Liver (tissue), 9 donors: ENCODE measurements around the gene EPB41L2. TPM values are rescaled to one million over a fixed set of nuclear protein-coding genes. Genes with fewer than 3 reads are reported as not detected.

ENCODE experiments used
- DNase-seq: peaks from one replicate; pipeline ENCODE4 v3.0.0-alpha.2; 2017; ENCODE audit warnings: low spot score
- H3K27ac ChIP-seq, 2 donors: one replicate each; pipeline ENCODE4 v1.7.0; 2013; ENCODE audit warnings: inconsistent platforms in 2 of 2, low read length in 2 of 2, control low read depth in 1 of 2, low read depth in 1 of 2, mild to moderate bottlenecking in 1 of 2
- H3K27me3 ChIP-seq, 4 donors: one replicate each; pipeline versions ENCODE4 v1.6.1 to v1.7.0; 2013; ENCODE audit warnings: low read length in 3 of 4, inconsistent platforms in 1 of 4, mild to moderate bottlenecking in 1 of 4, moderate library complexity in 1 of 4; ENCODE audit not compliant: control insufficient read depth in 4 of 4, insufficient read depth in 4 of 4
- H3K36me3 ChIP-seq, 4 donors: one replicate each; pipeline versions ENCODE4 v1.6.1 to v1.7.0; 2013; ENCODE audit warnings: low read length in 3 of 4, mild to moderate bottlenecking in 3 of 4, low read depth in 1 of 4, moderate library complexity in 1 of 4; ENCODE audit not compliant: control insufficient read depth in 4 of 4, insufficient read depth in 3 of 4
- H3K4me1 ChIP-seq, 4 donors: one replicate each; pipeline versions ENCODE4 v1.6.1 to v1.7.0; 2013; ENCODE audit warnings: low read length in 3 of 4, mild to moderate bottlenecking in 3 of 4, moderate library complexity in 1 of 4; ENCODE audit not compliant: control insufficient read depth in 4 of 4, insufficient read depth in 4 of 4
- H3K4me3 ChIP-seq, 3 donors: one replicate each; pipeline versions ENCODE4 v1.6.1 to v1.7.0; 2013; ENCODE audit warnings: low read length in 3 of 3, control low read depth in 1 of 3, low read depth in 1 of 3, mild to moderate bottlenecking in 1 of 3
- H3K9ac ChIP-seq, 2 donors: one replicate each; pipeline ENCODE4 v1.7.0; 2013; ENCODE audit warnings: low read length in 2 of 2, mild to moderate bottlenecking in 2 of 2, moderate library complexity in 2 of 2, control low read depth in 1 of 2, low read depth in 1 of 2
- H3K9me3 ChIP-seq, 4 donors: one replicate each; pipeline versions ENCODE4 v1.6.1 to v1.7.0; 2013; ENCODE audit warnings: low read length in 3 of 4; ENCODE audit not compliant: control insufficient read depth in 4 of 4
- ATF3 ChIP-seq: IDR thresholded peaks from 2 replicates; pipeline ENCODE4 v1.6.1; 2016; ENCODE audit warnings: antibody characterized with exemption
- CTCF ChIP-seq: fragments of 150-350 bp; IDR thresholded peaks from 2 replicates; pipeline ENCODE4 v1.5.1; 2017; ENCODE audit warnings: improper control_type of control experiment, low read depth, low read length; ENCODE audit not compliant: missing input control
- EGR1 ChIP-seq, 2 donors: IDR thresholded peaks; 2 replicates each; pipeline ENCODE4 v1.6.1; 2016 to 2018; ENCODE audit warnings: antibody characterized with exemption in 2 of 2, low read depth in 2 of 2
- FOXA1 ChIP-seq: IDR thresholded peaks from 2 replicates; pipeline ENCODE4 v1.6.1; 2016; ENCODE audit warnings: antibody characterized with exemption
- FOXA2 ChIP-seq: IDR thresholded peaks from 2 replicates; pipeline ENCODE4 v1.6.1; 2016; ENCODE audit warnings: antibody characterized with exemption
- GABPA ChIP-seq, 2 donors: IDR thresholded peaks in 1 of 2; conservative IDR thresholded peaks in 1 of 2; 2 replicates each; pipeline ENCODE4 v1.6.1; 2016; ENCODE audit warnings: antibody characterized with exemption in 2 of 2, mild to moderate bottlenecking in 1 of 2, moderate library complexity in 1 of 2
- HNF4A ChIP-seq, 2 donors: conservative IDR thresholded peaks; 2 replicates each; pipeline ENCODE4 v1.6.1; 2016; ENCODE audit warnings: antibody characterized with exemption in 2 of 2, mild to moderate bottlenecking in 2 of 2
- HNF4G ChIP-seq: IDR thresholded peaks from 2 replicates; pipeline ENCODE4 v1.6.1; 2016; ENCODE audit warnings: antibody characterized with exemption
- JUND ChIP-seq, 2 donors: IDR thresholded peaks; 2 replicates each; pipeline ENCODE4 v1.6.1; 2016; ENCODE audit warnings: antibody characterized with exemption in 2 of 2
- MAX ChIP-seq: IDR thresholded peaks from 2 replicates; pipeline ENCODE4 v1.6.1; 2016; ENCODE audit warnings: antibody characterized with exemption
- NR2F2 ChIP-seq: IDR thresholded peaks from 2 replicates; pipeline ENCODE4 v1.6.1; 2016; ENCODE audit warnings: antibody characterized with exemption
- RAD21 ChIP-seq, 2 donors: IDR thresholded peaks; 2 replicates each; pipeline ENCODE4 v1.6.1; 2016; ENCODE audit warnings: antibody characterized with exemption in 2 of 2, mild to moderate bottlenecking in 2 of 2
- RXRA ChIP-seq, 2 donors: IDR thresholded peaks; 2 replicates each; pipeline ENCODE4 v1.6.1; 2017 to 2018; ENCODE audit warnings: antibody characterized with exemption in 2 of 2, mild to moderate bottlenecking in 1 of 2
- SP1 ChIP-seq: IDR thresholded peaks from 2 replicates; pipeline ENCODE4 v1.6.1; 2018; ENCODE audit warnings: antibody characterized with exemption, mild to moderate bottlenecking
- TAF1 ChIP-seq: conservative IDR thresholded peaks from 2 replicates; pipeline ENCODE4 v1.6.1; 2016; ENCODE audit warnings: antibody characterized with exemption, mild to moderate bottlenecking
- YY1 ChIP-seq: IDR thresholded peaks from 2 replicates; pipeline ENCODE4 v1.6.1; 2016; ENCODE audit warnings: antibody characterized with exemption, mild to moderate bottlenecking
- ZBTB33 ChIP-seq: IDR thresholded peaks from 2 replicates; pipeline ENCODE4 v1.6.1; 2016; ENCODE audit warnings: antibody characterized with exemption
- WGBS: extraction: QIAGEN DNeasy Blood & Tissue Kit; methylation state at CpG from one replicate; pipeline ENCODE4 v1.1.7; 2013; 5-methylcytosine and 5-hydroxymethylcytosine counted together
- polyA plus RNA-seq, 2 donors: library from polyadenylated mRNA; stranded (reverse) in 1 of 2; unstranded in 1 of 2; fragments of 200-250 nt in 1 of 2; fragments of >200 nt in 1 of 2; fragmentation: Nextera tagmentation in 1 of 2; extraction: Ambion mirVana in 1 of 2; gene quantifications; one replicate each; pipeline versions ENCODE4 v1.2.1 to v1.2.3, GENCODE V29; 2013 to 2015
- total RNA-seq, 2 donors: library from RNA; depleted of rRNA; stranded (reverse); fragments of >200 nt; gene quantifications; one replicate each; pipeline ENCODE4 v1.2.3, GENCODE V29; 2014
- TF ChIP-seq, protein P1 (sequence below): IDR thresholded peaks from 2 replicates; pipeline ENCODE4 v1.6.1; 2016; ENCODE audit warnings: antibody characterized with exemption, mild to moderate bottlenecking
- donor health status: healthy.
- donor health status: healthy.
- donor health status: healthy.
- donor health status: healthy.
- donor health status: healthy.

The EPB41L2 gene
- total and polyA plus RNA-seq, 4 donors = 10.0 to 43.3 (median 18.7) TPM

GRCh38 chr6:130822736-130823135 is 240.3 kb downstream of the EPB41L2 start (continued):
- TF ChIP-seq GABPA (IDR thresholded peaks at IDR 0.05 in 1 of 2, conservative IDR thresholded peaks at IDR 0.05 in 1 of 2) (no peak), ZBTB33 (no peak), NR2F2 (no peak), RXRA (IDR thresholded peaks at IDR 0.05) (no peak), FOXA1 (no peak), FOXA2 (no peak), HNF4G (no peak), YY1 (no peak), SP1 (no peak), HNF4A (conservative IDR thresholded peaks at IDR 0.05) (no peak), TAF1 (no peak)

- Histone ChIP-seq H3K4me3 (no peak overlapping the region), H3K27me3 (no peaks in the 10 kb centered on the region), H3K9ac (no peak overlapping the region), H3K36me3 (no peaks in the 10 kb centered on the region), H3K27ac (peak overlapping the region; percentile 40 to 59), H3K4me1 (peaks cover 0 to 19% (median 9%) of the 10 kb centered on the region in 4 donors), H3K9me3 (no peaks in the 10 kb centered on the region)
- DNase-seq = no peak
- WGBS = 37% methylated on average over 5 of the region's 5 CpGs
- TF ChIP-seq HNF4G (peak; percentile 68), JUND (IDR thresholded peaks at IDR 0.05) (peak; percentile 38 to 44), FOXA1 (peak; percentile 91), SP1 (peak; percentile 87), CTCF (no peak), NR2F2 (no peak), RXRA (IDR thresholded peaks at IDR 0.05) (peak; percentile 66 to 76), FOXA2 (peak; percentile 97), YY1 (peak; percentile 57), ATF3 (no peak), RAD21 (IDR thresholded peaks at IDR 0.05) (peak; percentile 35 to 40), EGR1 (IDR thresholded peaks at IDR 0.05; ENCODE audit: low read depth in 2 of 2) (no peak), MAX (peak; percentile 61), TAF1 (no peak), HNF4A (conservative IDR thresholded peaks at IDR 0.05) (peak; percentile 92 to 94), GABPA (IDR thresholded peaks at IDR 0.05 in 1 of 2, conservative IDR thresholded peaks at IDR 0.05 in 1 of 2) (no peak), ZBTB33 (peak; percentile 75)
- TF ChIP-seq, protein P1, sequence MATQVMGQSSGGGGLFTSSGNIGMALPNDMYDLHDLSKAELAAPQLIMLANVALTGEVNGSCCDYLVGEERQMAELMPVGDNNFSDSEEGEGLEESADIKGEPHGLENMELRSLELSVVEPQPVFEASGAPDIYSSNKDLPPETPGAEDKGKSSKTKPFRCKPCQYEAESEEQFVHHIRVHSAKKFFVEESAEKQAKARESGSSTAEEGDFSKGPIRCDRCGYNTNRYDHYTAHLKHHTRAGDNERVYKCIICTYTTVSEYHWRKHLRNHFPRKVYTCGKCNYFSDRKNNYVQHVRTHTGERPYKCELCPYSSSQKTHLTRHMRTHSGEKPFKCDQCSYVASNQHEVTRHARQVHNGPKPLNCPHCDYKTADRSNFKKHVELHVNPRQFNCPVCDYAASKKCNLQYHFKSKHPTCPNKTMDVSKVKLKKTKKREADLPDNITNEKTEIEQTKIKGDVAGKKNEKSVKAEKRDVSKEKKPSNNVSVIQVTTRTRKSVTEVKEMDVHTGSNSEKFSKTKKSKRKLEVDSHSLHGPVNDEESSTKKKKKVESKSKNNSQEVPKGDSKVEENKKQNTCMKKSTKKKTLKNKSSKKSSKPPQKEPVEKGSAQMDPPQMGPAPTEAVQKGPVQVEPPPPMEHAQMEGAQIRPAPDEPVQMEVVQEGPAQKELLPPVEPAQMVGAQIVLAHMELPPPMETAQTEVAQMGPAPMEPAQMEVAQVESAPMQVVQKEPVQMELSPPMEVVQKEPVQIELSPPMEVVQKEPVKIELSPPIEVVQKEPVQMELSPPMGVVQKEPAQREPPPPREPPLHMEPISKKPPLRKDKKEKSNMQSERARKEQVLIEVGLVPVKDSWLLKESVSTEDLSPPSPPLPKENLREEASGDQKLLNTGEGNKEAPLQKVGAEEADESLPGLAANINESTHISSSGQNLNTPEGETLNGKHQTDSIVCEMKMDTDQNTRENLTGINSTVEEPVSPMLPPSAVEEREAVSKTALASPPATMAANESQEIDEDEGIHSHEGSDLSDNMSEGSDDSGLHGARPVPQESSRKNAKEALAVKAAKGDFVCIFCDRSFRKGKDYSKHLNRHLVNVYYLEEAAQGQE = peak; percentile 48
Observed at GRCh38 chr6:130815200-130816071, 247.6 kb downstream of the EPB41L2 start.
